GM21447 (cell line): ENCODE results near the gene CCDC61.

Source experiments
- ATAC-seq: cut with Tn5 transposase; IDR thresholded peaks from one replicate; pipeline ENCODE4 v1.9.1; 2021; ENCODE audit not compliant: unreplicated experiment

The CCDC61 gene

GRCh38 chr19:46036744-46037128 is 41.5 kb downstream of the CCDC61 start:
- no peak for ATAC-seq

GRCh38 chr19:46040125-46040524 is 44.9 kb downstream of the CCDC61 start:
- ATAC-seq: no peak

- no peak for ATAC-seq
These were observed 45.8 kb downstream of the CCDC61 start, which contains the start of gene IGFL4 for GRCh38 chr19:46040952-46041500. TSS of gene IGFL4 (minus strand) at chr19:46041002. CDS start at chr19:46040962, 40 bp downstream.

GRCh38 chr19:46042252-46042883 is 47.1 kb downstream of the CCDC61 start:
- no peak for ATAC-seq

GRCh38 chr19:46043519-46043918 is 48.3 kb downstream of the CCDC61 start:
- no peak for ATAC-seq

GRCh38 chr19:46049597-46049996 is 54.3 kb downstream of the CCDC61 start:
- ATAC-seq: no peak

- no peak for ATAC-seq
These were observed 57.6 kb downstream of the CCDC61 start for GRCh38 chr19:46052896-46053295.

- ATAC-seq: no peak
These were observed 61.3 kb downstream of the CCDC61 start for GRCh38 chr19:46056536-46056935.

GRCh38 chr19:46058778-46059177 is 63.5 kb downstream of the CCDC61 start:
- no peak for ATAC-seq

GRCh38 chr19:46060012-46060411 is 64.7 kb downstream of the CCDC61 start:
- ATAC-seq: no peak

GRCh38 chr19:46063201-46063600 is 67.9 kb downstream of the CCDC61 start:
- no peak for ATAC-seq

- no peak for ATAC-seq
These were observed 70.3 kb downstream of the CCDC61 start for GRCh38 chr19:46065486-46066071.

- ATAC-seq: no peak
These were observed 71.2 kb downstream of the CCDC61 start for GRCh38 chr19:46066471-46066870.

- no peak for ATAC-seq
These were observed 72.4 kb downstream of the CCDC61 start for GRCh38 chr19:46067691-46068090.
